GM06990 (cell line): ENCODE data around the gene MRPS10.

Experiments
- DNase-seq: peaks from one replicate; pipeline ENCODE4 v3.0.0-alpha.2; 2011; ENCODE audit not compliant: insufficient read length; ENCODE audit errors: extremely low read depth
- H3K27me3 ChIP-seq: replicated peaks from 2 replicates; pipeline ENCODE4 v1.6.0; 2011; ENCODE audit warnings: low read length; ENCODE audit not compliant: control insufficient read depth, insufficient read depth
- H3K36me3 ChIP-seq: 2 replicates; pipeline ENCODE4 v1.5.1; 2011; ENCODE audit warnings: low read length; ENCODE audit not compliant: control insufficient read depth, insufficient read depth
- H3K4me3 ChIP-seq: replicated peaks from 2 replicates; pipeline ENCODE4 v1.5.1; 2011; ENCODE audit warnings: low read depth, mild to moderate bottlenecking, control low read depth, low read length
- CTCF ChIP-seq: IDR thresholded peaks from 2 replicates; pipeline ENCODE4 v1.5.1; 2011; ENCODE audit warnings: low read length, control low read depth, mild to moderate bottlenecking, inconsistent platforms; ENCODE audit not compliant: insufficient read depth, poor library complexity, severe bottlenecking

Gene MRPS10

GRCh38 chr6:42188406-42188805 lies 29.3 kb downstream of the MRPS10 start:
- Histone ChIP-seq H3K27me3 (no peaks in the 10 kb centered on the region), H3K36me3 (no peaks in the 10 kb centered on the region), H3K4me3 (no peak overlapping the region)
- no peak for DNase-seq
- TF ChIP-seq CTCF = no peak

GRCh38 chr6:42185597-42185996 lies 32.1 kb downstream of the MRPS10 start:
- no peak for DNase-seq

GRCh38 chr6:42184475-42184874 lies 33.2 kb downstream of the MRPS10 start:
- TF ChIP-seq CTCF = no peak

More at GRCh38 chr6:42185597-42185996, 32.1 kb downstream of the MRPS10 start:
- no peaks in the 10 kb centered on the region for H3K27me3 ChIP-seq
- H3K4me3 ChIP-seq = no peak overlapping the region
- no peak for TF ChIP-seq CTCF
- H3K36me3 ChIP-seq = no peaks in the 10 kb centered on the region

GRCh38 chr6:42182101-42182500 lies 35.6 kb downstream of the MRPS10 start:
- Histone ChIP-seq H3K36me3 (no peaks in the 10 kb centered on the region), H3K27me3 (no peaks in the 10 kb centered on the region), H3K4me3 (no peak overlapping the region)
- no peak for DNase-seq
- TF ChIP-seq CTCF = no peak

More at GRCh38 chr6:42184475-42184874, 33.2 kb downstream of the MRPS10 start:
- Histone ChIP-seq H3K36me3 (no peaks in the 10 kb centered on the region), H3K27me3 (no peaks in the 10 kb centered on the region), H3K4me3 (no peak overlapping the region)
- DNase-seq = no peak

DNA sequence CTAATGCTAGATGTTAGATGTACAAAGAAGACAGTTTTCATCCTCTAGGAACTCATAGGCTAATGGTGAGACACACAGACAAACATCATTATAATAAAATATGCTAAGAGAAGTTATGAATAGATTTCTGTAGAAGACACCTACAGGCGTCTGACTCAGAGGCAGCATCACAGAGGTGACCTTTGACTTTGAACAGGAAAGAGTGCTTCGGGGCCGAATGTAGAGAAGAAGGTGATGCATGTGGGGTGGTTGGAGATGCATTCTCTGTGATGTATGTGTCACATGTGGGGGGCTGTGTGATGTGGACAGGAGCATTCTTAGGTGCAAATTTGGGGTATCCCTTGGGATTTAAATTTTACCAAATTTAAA lies 37.7 kb downstream of the MRPS10 start:
- TF ChIP-seq CTCF = no peak
- no peak for DNase-seq
- H3K4me3 ChIP-seq = no peak overlapping the region

DNA sequence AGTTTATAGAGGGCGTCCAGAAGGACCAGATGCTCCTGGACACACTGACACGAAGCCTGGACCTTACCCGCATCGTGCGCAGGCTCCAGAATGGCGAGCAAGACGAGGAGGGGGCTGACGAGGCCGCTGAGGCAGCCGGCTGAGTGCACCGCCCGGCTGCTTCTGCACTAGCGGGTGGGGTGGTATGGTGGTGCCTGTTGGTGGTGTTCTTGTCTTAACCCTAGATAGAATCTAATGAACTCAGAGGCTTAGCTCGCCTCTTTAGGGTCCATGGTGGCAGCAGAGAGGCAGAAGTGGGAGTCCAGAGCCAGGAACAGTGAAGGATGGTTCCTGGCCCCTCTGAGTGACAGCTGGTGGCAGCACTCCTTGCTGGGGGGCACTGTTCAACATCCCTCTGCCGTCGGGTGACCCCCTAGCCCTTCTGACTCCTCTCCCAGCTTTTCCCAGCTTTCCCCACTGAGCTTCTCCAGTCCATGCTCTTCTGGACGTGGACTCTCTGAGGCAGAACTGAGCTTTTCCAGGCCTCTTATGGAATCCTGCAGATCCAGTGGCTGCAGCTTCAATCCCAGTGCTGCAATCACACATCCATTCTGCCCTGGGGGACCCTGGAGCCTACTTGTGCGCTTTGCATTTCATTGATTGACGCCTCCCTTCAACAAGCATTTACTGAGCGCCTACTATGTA lies 38.3 kb downstream of the MRPS10 start:
- no peak for DNase-seq
- Histone ChIP-seq H3K27me3 (no peaks in the 10 kb centered on the region; the same call in 1 of the 2 replicates), H3K4me3 (no peak overlapping the region), H3K36me3 (no peaks in the 10 kb centered on the region)
- TF ChIP-seq CTCF = no peak

More for the DNA sequence above, 37.7 kb downstream of the MRPS10 start:
- H3K27me3 ChIP-seq = no peaks in the 10 kb centered on the region
- no peaks in the 10 kb centered on the region for H3K36me3 ChIP-seq
